HepG2 (cell line): ENCODE results near the gene STX4. TPM values are rescaled to one million over a fixed set of nuclear protein-coding genes. Genes with fewer than 3 reads are reported as not detected.

Experiments
- ATM ChIP-seq: fragments of 450-650 bp; IDR thresholded peaks from 2 replicates; pipeline ENCODE4 v1.7.1; 2017; ENCODE audit warnings: mild to moderate bottlenecking, borderline replicate concordance
- BRF2 ChIP-seq: sonication (generic); formaldehyde crosslinking; IDR thresholded peaks from 2 replicates; pipeline ENCODE4 v1.8.1; 2022; ENCODE audit warnings: mild to moderate bottlenecking, missing genetic modification reagents
- GTF3A ChIP-seq: sonication (generic); formaldehyde crosslinking; conservative IDR thresholded peaks from 2 replicates; pipeline ENCODE4 v1.4.0; 2020; ENCODE audit warnings: mild to moderate bottlenecking, missing genetic modification reagents
- HNF4A ChIP-seq: sonication (generic); formaldehyde crosslinking; IDR thresholded peaks from 2 replicates; pipeline ENCODE4 v1.4.0; 2020; ENCODE audit warnings: missing genetic modification reagents
- MED8 ChIP-seq: sonication (generic); formaldehyde crosslinking; IDR thresholded peaks from 2 replicates; pipeline ENCODE4 v1.8.1; 2023; ENCODE audit warnings: mild to moderate bottlenecking, missing genetic modification reagents; ENCODE audit not compliant: insufficient replicate concordance
- MTA3 ChIP-seq: sonication (generic); formaldehyde crosslinking; IDR thresholded peaks from 2 replicates; pipeline ENCODE4 v1.4.0; 2020; ENCODE audit warnings: missing genetic modification reagents
- MYPOP ChIP-seq: sonication (generic); formaldehyde crosslinking; IDR thresholded peaks from 2 replicates; pipeline ENCODE4 v1.8.1; 2023; ENCODE audit warnings: mild to moderate bottlenecking, moderate library complexity, missing genetic modification reagents
- NBN ChIP-seq: fragments of 450-650 bp; conservative IDR thresholded peaks from 2 replicates; pipeline ENCODE4 v1.6.1; 2017
- NRL ChIP-seq: sonication (generic); formaldehyde crosslinking; IDR thresholded peaks from 2 replicates; pipeline ENCODE4 v1.5.0; 2020; ENCODE audit warnings: missing genetic modification reagents, mild to moderate bottlenecking, moderate library complexity, borderline replicate concordance
- PBX2 ChIP-seq: IDR thresholded peaks from 2 replicates; pipeline ENCODE4 v1.6.1; 2016; ENCODE audit warnings: control low read depth
- REXO4 ChIP-seq: sonication (generic); formaldehyde crosslinking; IDR thresholded peaks from 2 replicates; pipeline ENCODE4 v1.8.0; 2022; ENCODE audit warnings: missing genetic modification reagents, mild to moderate bottlenecking, borderline replicate concordance
- TMF1 ChIP-seq: sonication (generic); formaldehyde crosslinking; IDR thresholded peaks from 2 replicates; pipeline ENCODE4 v1.8.1; 2022; ENCODE audit warnings: low read depth, missing genetic modification reagents
- U2AF2 ChIP-seq: fragments of 200-400 bp; formaldehyde crosslinking; IDR thresholded peaks from 2 replicates; pipeline ENCODE4 v1.6.1; 2017; ENCODE audit warnings: low read depth, mild to moderate bottlenecking, low read length
- ZNF18 ChIP-seq: sonication (generic); formaldehyde crosslinking; IDR thresholded peaks from 2 replicates; pipeline ENCODE4 v1.8.0; 2022; ENCODE audit warnings: mild to moderate bottlenecking, missing genetic modification reagents; ENCODE audit not compliant: insufficient replicate concordance
- ZNF280B ChIP-seq: sonication (generic); formaldehyde crosslinking; IDR thresholded peaks from 2 replicates; pipeline ENCODE4 v1.5.0; 2020; ENCODE audit warnings: missing genetic modification reagents, mild to moderate bottlenecking, borderline replicate concordance
- ZNF549 ChIP-seq: sonication (generic); formaldehyde crosslinking; IDR thresholded peaks from 2 replicates; pipeline ENCODE4 v1.5.0; 2020; ENCODE audit warnings: missing genetic modification reagents
- ZNF704 ChIP-seq: sonication (generic); formaldehyde crosslinking; IDR thresholded peaks from 2 replicates; pipeline ENCODE4 v1.8.1; 2023; ENCODE audit warnings: mild to moderate bottlenecking, inconsistent platforms, moderate library complexity, missing genetic modification reagents, borderline replicate concordance
- polyA plus RNA-seq, 8 experiments: library from polyadenylated mRNA; depleted of rRNA in 3 of 8; stranded (reverse) in 7 of 8; unstranded in 1 of 8; fragments of >200 nt; fragmentation: Illumina TruSeq in 4 of 8; extraction: Trizol in 4 of 8; gene quantifications; 2 replicates each; pipeline versions ENCODE4 v1.2.1 to v1.2.3, GENCODE V29; 2011 to 2016; ENCODE audit warnings: low read depth in 4 of 8, missing spikeins in 1 of 8, mixed read lengths in 1 of 8; ENCODE audit not compliant: insufficient read depth in 1 of 8
- total RNA-seq, 5 experiments: library from RNA; depleted of rRNA; stranded (reverse); fragments of >200 nt; fragmentation: Illumina TruSeq; extraction: Trizol; gene quantifications; 2 replicates each; pipeline ENCODE4 v1.2.3, GENCODE V29; 2016; ENCODE audit warnings: low read depth in 1 of 5

STX4 gene
- total and polyA plus RNA-seq, 2 of the 13 experiments (the other 11 are each of a cell fraction or from before 2014, with no cell fraction given) = 29.2 to 34.6 TPM

GRCh38 chr16:30985401-30986128 lies 47.8 kb upstream of the STX4 start (continued):
- TF ChIP-seq MTA3 (CRISPR knock-in tag) = no peak
- no peak for TF ChIP-seq U2AF2
- TF ChIP-seq MYPOP (CRISPR knock-in tag) = no peak; the same call in 1 of the 2 replicates
- TF ChIP-seq PBX2 (CRISPR knock-in tag) = no peak
- TF ChIP-seq TMF1 (CRISPR knock-in tag) = peak; percentile 86
- TF ChIP-seq ZNF18 (CRISPR knock-in tag) = peak; percentile 84
- TF ChIP-seq MED8 (CRISPR knock-in tag) = peak; percentile 68
- peak; percentile 60; the same call in 1 of the 2 replicates for TF ChIP-seq NRL (CRISPR knock-in tag)
- TF ChIP-seq REXO4 (CRISPR knock-in tag) = 0 out of 2 replicates have a peak, but pooled peaks have one; percentile 51
- 0 out of 2 replicates have a peak, but pooled peaks have one; percentile 73 for TF ChIP-seq ZNF704 (CRISPR knock-in tag)
- no peak for TF ChIP-seq BRF2 (CRISPR knock-in tag)
- TF ChIP-seq GTF3A (CRISPR knock-in tag) = peak; percentile 95
- no peak for TF ChIP-seq ZNF549 (CRISPR knock-in tag)
- TF ChIP-seq HNF4A (CRISPR knock-in tag) = no peak; the same call in 1 of the 2 replicates
- TF ChIP-seq ZNF280B (CRISPR knock-in tag) = peak; percentile 89; the same call in 1 of the 2 replicates
- TF ChIP-seq ATM = no peak
- no peak for TF ChIP-seq NBN
